ENCODE data around the gene TERT.

GRCh38 chr5:1244255-1244654 is 50.6 kb downstream of the TERT start:
- TF ChIP-seq, protein P1, sequence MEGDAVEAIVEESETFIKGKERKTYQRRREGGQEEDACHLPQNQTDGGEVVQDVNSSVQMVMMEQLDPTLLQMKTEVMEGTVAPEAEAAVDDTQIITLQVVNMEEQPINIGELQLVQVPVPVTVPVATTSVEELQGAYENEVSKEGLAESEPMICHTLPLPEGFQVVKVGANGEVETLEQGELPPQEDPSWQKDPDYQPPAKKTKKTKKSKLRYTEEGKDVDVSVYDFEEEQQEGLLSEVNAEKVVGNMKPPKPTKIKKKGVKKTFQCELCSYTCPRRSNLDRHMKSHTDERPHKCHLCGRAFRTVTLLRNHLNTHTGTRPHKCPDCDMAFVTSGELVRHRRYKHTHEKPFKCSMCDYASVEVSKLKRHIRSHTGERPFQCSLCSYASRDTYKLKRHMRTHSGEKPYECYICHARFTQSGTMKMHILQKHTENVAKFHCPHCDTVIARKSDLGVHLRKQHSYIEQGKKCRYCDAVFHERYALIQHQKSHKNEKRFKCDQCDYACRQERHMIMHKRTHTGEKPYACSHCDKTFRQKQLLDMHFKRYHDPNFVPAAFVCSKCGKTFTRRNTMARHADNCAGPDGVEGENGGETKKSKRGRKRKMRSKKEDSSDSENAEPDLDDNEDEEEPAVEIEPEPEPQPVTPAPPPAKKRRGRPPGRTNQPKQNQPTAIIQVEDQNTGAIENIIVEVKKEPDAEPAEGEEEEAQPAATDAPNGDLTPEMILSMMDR (conservative IDR thresholded peaks at IDR 0.05; ENCODE audit: low read depth, low read length): no peak
- no peak for TF ChIP-seq EZH2phosphoT487 (IDR thresholded peaks at IDR 0.05; ENCODE audit: borderline replicate concordance, low read length)

Data from PC-3 (cell line).